SK-N-MC (cell line): ENCODE measurements around the gene GPSM3.

ENCODE experiments used
- DNase-seq: peaks from one replicate; pipeline ENCODE4 v3.0.0-alpha.2; 2011; ENCODE audit warnings: low read depth, low spot score
- H3K27ac ChIP-seq: fragments of 200-600 bp; sonication (generic); 2 replicates; pipeline ENCODE4 v1.5.1; 2016; ENCODE audit warnings: mixed run types
- H3K36me3 ChIP-seq: fragments of 200-600 bp; sonication (generic); 2 replicates; pipeline ENCODE4 v1.6.1; 2017; ENCODE audit warnings: antibody characterized with exemption, low read length, mixed read lengths; ENCODE audit not compliant: insufficient read depth
- H3K4me3 ChIP-seq: fragments of 200-600 bp; sonication (generic); 2 replicates; pipeline ENCODE4 v1.5.1; 2016
- H3K9ac ChIP-seq: fragments of 200-600 bp; sonication (generic); 2 replicates; pipeline ENCODE4 v1.8.0; 2017; ENCODE audit warnings: mixed run types, mixed read lengths; ENCODE audit not compliant: insufficient read length
- H3K9me3 ChIP-seq: fragments of 200-600 bp; sonication (generic); 2 replicates; pipeline ENCODE4 v1.6.1; 2017; ENCODE audit warnings: low read depth, mild to moderate bottlenecking, antibody characterized with exemption, low read length, moderate library complexity, mixed read lengths
- EZH2 ChIP-seq: fragments of 200-600 bp; sonication (generic); IDR thresholded peaks from one replicate; pipeline ENCODE4 v1.6.1; 2017; ENCODE audit warnings: antibody characterized with exemption
- FOXP2 ChIP-seq: optimal IDR thresholded peaks from 2 replicates; pipeline ENCODE3; 2011; ENCODE audit warnings: mild to moderate bottlenecking, moderate library complexity; ENCODE audit not compliant: insufficient read depth; ENCODE audit errors: extremely low read length, control extremely low read depth
- POLR2AphosphoS5 ChIP-seq: IDR thresholded peaks from 2 replicates; pipeline ENCODE4 v1.6.1; 2012; ENCODE audit warnings: mild to moderate bottlenecking, low read depth, low read length, borderline replicate concordance

The GPSM3 gene

GRCh38 chr6:32192608-32193039 is at the start of gene GPSM3:
Gene GPSM3, minus strand, starts transcription at chr6:32192643. Its CDS starts 130 bp downstream, at chr6:32192513.
- H3K27ac ChIP-seq = peak within 1 kb of the TSS; percentile 97

GRCh38 chr6:32240686-32241085 is 48.2 kb upstream of the GPSM3 start:
- no peak for DNase-seq
- TF ChIP-seq EZH2 (no peak), POLR2AphosphoS5 (no peak), FOXP2 (no peak)
- H3K9me3 ChIP-seq = no peaks in the 10 kb centered on the region
- H3K36me3 ChIP-seq = no peaks in the 10 kb centered on the region
- H3K27ac ChIP-seq = no peak overlapping the region
- no peak overlapping the region for H3K4me3 ChIP-seq
- H3K9ac ChIP-seq = no peak overlapping the region

More at GRCh38 chr6:32192608-32193039, at the start of gene GPSM3:
- peak; percentile 91 for DNase-seq
- Histone ChIP-seq H3K4me3 (peak within 1 kb of the TSS; percentile 69), H3K36me3 (peaks cover 8% of the 10 kb centered on the region), H3K9me3 (no peaks in the 10 kb centered on the region), H3K9ac (peak within 1 kb of the TSS; percentile 66)
- peak; percentile 65 for TF ChIP-seq POLR2AphosphoS5
- TF ChIP-seq EZH2 = no peak
- peak; percentile 69 for TF ChIP-seq FOXP2

GRCh38 chr6:32239462-32239861 is 47.0 kb upstream of the GPSM3 start:
- H3K9ac ChIP-seq = no peak overlapping the region
- no peak for DNase-seq
- no peak overlapping the region for H3K4me3 ChIP-seq
- TF ChIP-seq EZH2 (no peak), POLR2AphosphoS5 (no peak), FOXP2 (no peak)
- no peaks in the 10 kb centered on the region for H3K36me3 ChIP-seq
- peak overlapping the region; percentile 17; the same call in 1 of the 2 replicates for H3K27ac ChIP-seq
- H3K9me3 ChIP-seq = no peaks in the 10 kb centered on the region

GRCh38 chr6:32234934-32235333 is 42.5 kb upstream of the GPSM3 start:
- no peaks in the 10 kb centered on the region for H3K36me3 ChIP-seq
- H3K9me3 ChIP-seq = no peaks in the 10 kb centered on the region
- H3K4me3 ChIP-seq = no peak overlapping the region
- no peak overlapping the region for H3K9ac ChIP-seq
- no peak for TF ChIP-seq EZH2
- TF ChIP-seq POLR2AphosphoS5 = no peak
- TF ChIP-seq FOXP2 = no peak
- no peak overlapping the region for H3K27ac ChIP-seq
- DNase-seq = no peak

- H3K9ac ChIP-seq = no peak overlapping the region
- no peak overlapping the region for H3K27ac ChIP-seq
- no peak for TF ChIP-seq POLR2AphosphoS5
- TF ChIP-seq EZH2 = no peak
- H3K36me3 ChIP-seq = no peaks in the 10 kb centered on the region
- no peaks in the 10 kb centered on the region for H3K9me3 ChIP-seq
- DNase-seq = no peak
- H3K4me3 ChIP-seq = no peak overlapping the region
Measured at GRCh38 chr6:32226434-32226833, 34.0 kb upstream of the GPSM3 start.

- H3K9me3 ChIP-seq = no peaks in the 10 kb centered on the region
- DNase-seq = no peak
- no peaks in the 10 kb centered on the region for H3K36me3 ChIP-seq
- H3K4me3 ChIP-seq = no peak overlapping the region
- no peak overlapping the region for H3K9ac ChIP-seq
- TF ChIP-seq POLR2AphosphoS5 (no peak), FOXP2 (no peak), EZH2 (no peak)
- H3K27ac ChIP-seq = no peak overlapping the region
Measured at GRCh38 chr6:32224696-32225095, 32.3 kb upstream of the GPSM3 start.

GRCh38 chr6:32223258-32224235 is 31.1 kb upstream of the GPSM3 start, which contains the start of gene NOTCH4:
Gene NOTCH4, minus strand, starts transcription at chr6:32224067. Its CDS starts 139 bp downstream, at chr6:32223928.
- Histone ChIP-seq H3K27ac (no peak within 1 kb of the TSS), H3K9ac (no peak within 1 kb of the TSS), H3K9me3 (no peaks in the 10 kb centered on the region), H3K4me3 (no peak within 1 kb of the TSS), H3K36me3 (no peaks in the 10 kb centered on the region)
- TF ChIP-seq POLR2AphosphoS5 = no peak
- no peak for TF ChIP-seq FOXP2
- no peak for DNase-seq

GRCh38 chr6:32222333-32223230 is 30.1 kb upstream of the GPSM3 start:
- no peak overlapping the region for H3K27ac ChIP-seq
- no peaks in the 10 kb centered on the region for H3K36me3 ChIP-seq
- H3K9ac ChIP-seq = no peak overlapping the region
- H3K9me3 ChIP-seq = no peaks in the 10 kb centered on the region
- no peak overlapping the region for H3K4me3 ChIP-seq
- TF ChIP-seq FOXP2 (no peak), POLR2AphosphoS5 (no peak), EZH2 (no peak)
- no peak for DNase-seq
